ENCODE results near the gene RBP7.

DNA sequence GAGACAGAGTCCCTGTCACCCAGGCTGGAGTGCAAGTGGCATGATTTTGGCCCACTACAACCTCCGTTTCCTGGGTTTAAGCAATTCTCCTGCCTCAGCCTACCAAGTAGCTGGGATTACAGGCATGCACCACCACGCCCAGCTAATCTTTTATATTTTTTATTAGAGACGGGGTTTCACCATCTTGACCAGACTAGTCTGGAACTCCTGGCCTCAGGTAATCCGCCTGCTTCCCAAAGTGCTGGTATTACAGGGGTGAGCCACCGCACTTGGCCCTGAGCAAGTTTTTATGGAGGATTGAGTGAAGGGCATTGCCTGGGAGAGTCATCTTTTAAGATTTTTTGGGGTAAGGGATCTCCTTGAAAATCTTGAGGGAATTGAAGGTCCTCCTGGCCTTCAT, 64.2 kb downstream of the RBP7 start:
- no peak for TF ChIP-seq TAF1 (IDR thresholded peaks at IDR 0.05; ENCODE audit: low read depth)
- no peak for TF ChIP-seq EZH2 (IDR thresholded peaks at IDR 0.05; ENCODE audit: borderline replicate concordance, insufficient read depth, low read length, poor library complexity, severe bottlenecking)
- TF ChIP-seq, protein P1, sequence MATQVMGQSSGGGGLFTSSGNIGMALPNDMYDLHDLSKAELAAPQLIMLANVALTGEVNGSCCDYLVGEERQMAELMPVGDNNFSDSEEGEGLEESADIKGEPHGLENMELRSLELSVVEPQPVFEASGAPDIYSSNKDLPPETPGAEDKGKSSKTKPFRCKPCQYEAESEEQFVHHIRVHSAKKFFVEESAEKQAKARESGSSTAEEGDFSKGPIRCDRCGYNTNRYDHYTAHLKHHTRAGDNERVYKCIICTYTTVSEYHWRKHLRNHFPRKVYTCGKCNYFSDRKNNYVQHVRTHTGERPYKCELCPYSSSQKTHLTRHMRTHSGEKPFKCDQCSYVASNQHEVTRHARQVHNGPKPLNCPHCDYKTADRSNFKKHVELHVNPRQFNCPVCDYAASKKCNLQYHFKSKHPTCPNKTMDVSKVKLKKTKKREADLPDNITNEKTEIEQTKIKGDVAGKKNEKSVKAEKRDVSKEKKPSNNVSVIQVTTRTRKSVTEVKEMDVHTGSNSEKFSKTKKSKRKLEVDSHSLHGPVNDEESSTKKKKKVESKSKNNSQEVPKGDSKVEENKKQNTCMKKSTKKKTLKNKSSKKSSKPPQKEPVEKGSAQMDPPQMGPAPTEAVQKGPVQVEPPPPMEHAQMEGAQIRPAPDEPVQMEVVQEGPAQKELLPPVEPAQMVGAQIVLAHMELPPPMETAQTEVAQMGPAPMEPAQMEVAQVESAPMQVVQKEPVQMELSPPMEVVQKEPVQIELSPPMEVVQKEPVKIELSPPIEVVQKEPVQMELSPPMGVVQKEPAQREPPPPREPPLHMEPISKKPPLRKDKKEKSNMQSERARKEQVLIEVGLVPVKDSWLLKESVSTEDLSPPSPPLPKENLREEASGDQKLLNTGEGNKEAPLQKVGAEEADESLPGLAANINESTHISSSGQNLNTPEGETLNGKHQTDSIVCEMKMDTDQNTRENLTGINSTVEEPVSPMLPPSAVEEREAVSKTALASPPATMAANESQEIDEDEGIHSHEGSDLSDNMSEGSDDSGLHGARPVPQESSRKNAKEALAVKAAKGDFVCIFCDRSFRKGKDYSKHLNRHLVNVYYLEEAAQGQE (IDR thresholded peaks at IDR 0.05; ENCODE audit: borderline replicate concordance): no peak
- TF ChIP-seq, protein P2, sequence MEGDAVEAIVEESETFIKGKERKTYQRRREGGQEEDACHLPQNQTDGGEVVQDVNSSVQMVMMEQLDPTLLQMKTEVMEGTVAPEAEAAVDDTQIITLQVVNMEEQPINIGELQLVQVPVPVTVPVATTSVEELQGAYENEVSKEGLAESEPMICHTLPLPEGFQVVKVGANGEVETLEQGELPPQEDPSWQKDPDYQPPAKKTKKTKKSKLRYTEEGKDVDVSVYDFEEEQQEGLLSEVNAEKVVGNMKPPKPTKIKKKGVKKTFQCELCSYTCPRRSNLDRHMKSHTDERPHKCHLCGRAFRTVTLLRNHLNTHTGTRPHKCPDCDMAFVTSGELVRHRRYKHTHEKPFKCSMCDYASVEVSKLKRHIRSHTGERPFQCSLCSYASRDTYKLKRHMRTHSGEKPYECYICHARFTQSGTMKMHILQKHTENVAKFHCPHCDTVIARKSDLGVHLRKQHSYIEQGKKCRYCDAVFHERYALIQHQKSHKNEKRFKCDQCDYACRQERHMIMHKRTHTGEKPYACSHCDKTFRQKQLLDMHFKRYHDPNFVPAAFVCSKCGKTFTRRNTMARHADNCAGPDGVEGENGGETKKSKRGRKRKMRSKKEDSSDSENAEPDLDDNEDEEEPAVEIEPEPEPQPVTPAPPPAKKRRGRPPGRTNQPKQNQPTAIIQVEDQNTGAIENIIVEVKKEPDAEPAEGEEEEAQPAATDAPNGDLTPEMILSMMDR (IDR thresholded peaks at IDR 0.05; ENCODE audit: poor library complexity, severe bottlenecking): no peak
- no peak for TF ChIP-seq SMC3 (conservative IDR thresholded peaks at IDR 0.05; ENCODE audit: poor library complexity)
- no peak for TF ChIP-seq MXI1 (conservative IDR thresholded peaks at IDR 0.05; ENCODE audit: poor library complexity, severe bottlenecking)

Measured in neural cell (in vitro differentiated cells).